ENCODE results near the gene MIER2.

- TF ChIP-seq, protein P1, sequence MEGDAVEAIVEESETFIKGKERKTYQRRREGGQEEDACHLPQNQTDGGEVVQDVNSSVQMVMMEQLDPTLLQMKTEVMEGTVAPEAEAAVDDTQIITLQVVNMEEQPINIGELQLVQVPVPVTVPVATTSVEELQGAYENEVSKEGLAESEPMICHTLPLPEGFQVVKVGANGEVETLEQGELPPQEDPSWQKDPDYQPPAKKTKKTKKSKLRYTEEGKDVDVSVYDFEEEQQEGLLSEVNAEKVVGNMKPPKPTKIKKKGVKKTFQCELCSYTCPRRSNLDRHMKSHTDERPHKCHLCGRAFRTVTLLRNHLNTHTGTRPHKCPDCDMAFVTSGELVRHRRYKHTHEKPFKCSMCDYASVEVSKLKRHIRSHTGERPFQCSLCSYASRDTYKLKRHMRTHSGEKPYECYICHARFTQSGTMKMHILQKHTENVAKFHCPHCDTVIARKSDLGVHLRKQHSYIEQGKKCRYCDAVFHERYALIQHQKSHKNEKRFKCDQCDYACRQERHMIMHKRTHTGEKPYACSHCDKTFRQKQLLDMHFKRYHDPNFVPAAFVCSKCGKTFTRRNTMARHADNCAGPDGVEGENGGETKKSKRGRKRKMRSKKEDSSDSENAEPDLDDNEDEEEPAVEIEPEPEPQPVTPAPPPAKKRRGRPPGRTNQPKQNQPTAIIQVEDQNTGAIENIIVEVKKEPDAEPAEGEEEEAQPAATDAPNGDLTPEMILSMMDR (IDR thresholded peaks at IDR 0.05; ENCODE audit: borderline replicate concordance, extremely low read depth, low read length, poor library complexity, severe bottlenecking) = no peak
- no peak for TF ChIP-seq EZH2 (IDR thresholded peaks at IDR 0.05; ENCODE audit: borderline replicate concordance, low read depth, low read length, severe bottlenecking)
These were observed 31.2 kb downstream of the MIER2 start for GRCh38 chr19:313169-313987.
